BLaER1 (cell line): ENCODE measurements around the gene C7orf33.
"Not testable (repeated sequence)": the region's sequence is repeated elsewhere in the genome, so short reads cannot be mapped to it uniquely, and the experiment has no call there.

ENCODE experiments used
- H3K27ac ChIP-seq: shearing (Covaris generic); formaldehyde crosslinking; 2 replicates; pipeline ENCODE4 v1.8.1; 2022
- H3K27me3 ChIP-seq: shearing (Covaris generic); formaldehyde crosslinking; 2 replicates; pipeline ENCODE4 v1.8.1; 2022
- H3K36me3 ChIP-seq: shearing (Covaris generic); formaldehyde crosslinking; 2 replicates; pipeline ENCODE4 v1.8.1; 2022
- H3K4me1 ChIP-seq: shearing (Covaris generic); formaldehyde crosslinking; 2 replicates; pipeline ENCODE4 v1.8.1; 2022
- H3K4me2 ChIP-seq: shearing (Covaris generic); formaldehyde crosslinking; 2 replicates; pipeline ENCODE4 v1.8.1; 2022
- H3K4me3 ChIP-seq: shearing (Covaris generic); formaldehyde crosslinking; 2 replicates; pipeline ENCODE4 v1.8.1; 2022
- H3K9ac ChIP-seq: shearing (Covaris generic); formaldehyde crosslinking; 2 replicates; pipeline ENCODE4 v1.8.1; 2022
- H3K9me3 ChIP-seq: shearing (Covaris generic); formaldehyde crosslinking; 2 replicates; pipeline ENCODE4 v1.8.1; 2022
- H4K20me1 ChIP-seq: shearing (Covaris generic); formaldehyde crosslinking; 2 replicates; pipeline ENCODE4 v1.8.1; 2022
- Cebpa-rat ChIP-seq: shearing (Covaris generic); IDR thresholded peaks from 2 replicates; pipeline ENCODE4 v1.8.1; 2022

The C7orf33 gene

DNA sequence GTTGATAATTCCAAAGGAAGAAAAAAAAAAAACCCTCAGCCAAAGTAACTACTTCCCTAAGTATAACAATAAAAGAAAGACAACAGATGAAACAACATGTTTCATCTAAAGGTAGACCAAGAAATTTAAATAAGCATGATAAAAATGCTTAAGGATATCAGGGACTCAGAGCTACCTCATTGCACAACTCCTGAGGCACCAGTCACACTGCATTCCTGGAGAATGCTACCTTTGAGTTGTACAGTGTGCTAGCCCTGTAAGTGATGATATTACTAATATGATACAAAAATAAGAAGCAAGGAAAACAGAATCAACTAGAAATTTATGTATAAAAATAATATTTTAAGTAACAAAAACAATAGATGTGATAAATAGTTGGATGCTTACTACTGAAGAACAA is 29.5 kb upstream of the C7orf33 start:
- Histone ChIP-seq H3K4me3 (no peak overlapping the region), H3K4me1 (peaks cover 20% of the 10 kb centered on the region), H3K9me3 (peaks cover 17% of the 10 kb centered on the region), H3K4me2 (no peak overlapping the region), H3K27ac (no peak overlapping the region), H3K9ac (no peak overlapping the region), H3K27me3 (no peaks in the 10 kb centered on the region), H4K20me1 (no peaks in the 10 kb centered on the region), H3K36me3 (no peaks in the 10 kb centered on the region)
- TF ChIP-seq Cebpa-rat: no peak

DNA sequence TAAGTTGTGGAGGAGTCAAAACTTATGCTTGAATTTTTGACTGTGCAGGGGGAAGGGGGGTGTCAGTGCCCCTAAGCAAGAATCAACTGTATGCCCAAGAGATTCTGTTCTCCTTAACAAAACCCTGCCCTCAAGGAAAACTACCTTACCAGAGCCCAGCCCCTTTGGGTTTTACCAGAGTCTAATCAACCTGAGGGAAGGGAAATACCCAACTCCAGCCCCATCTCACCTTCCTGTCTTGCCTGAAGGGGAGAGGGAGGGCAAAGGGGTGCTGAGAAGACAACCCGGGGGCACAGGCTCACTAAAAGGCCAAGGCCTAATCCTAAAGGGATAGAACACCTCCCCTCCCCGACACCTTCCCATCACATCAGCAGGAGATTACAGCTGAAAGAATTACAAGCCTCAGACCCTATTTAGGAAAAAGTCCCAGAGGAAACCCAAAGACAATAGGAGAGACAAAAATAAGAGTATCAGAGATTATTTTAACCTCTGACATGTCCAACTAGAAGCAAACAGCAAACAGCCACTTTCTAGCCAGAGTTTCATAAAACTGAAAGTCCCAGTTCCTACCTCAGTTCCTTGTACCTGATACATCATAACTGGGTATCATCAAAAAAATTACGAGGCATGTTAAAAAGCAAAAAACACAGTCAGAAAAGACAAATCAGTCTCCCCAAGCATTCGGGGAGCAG is 26.8 kb upstream of the C7orf33 start:
- TF ChIP-seq Cebpa-rat: no peak
- Histone ChIP-seq H3K9ac (no peak overlapping the region), H3K27me3 (no peaks in the 10 kb centered on the region), H3K27ac (0 out of 2 replicates have a peak overlapping the region, but pooled peaks have one; percentile 44), H3K4me2 (peak overlapping the region; percentile 55), H3K4me1 (peaks cover 20% of the 10 kb centered on the region), H3K36me3 (no peaks in the 10 kb centered on the region), H3K4me3 (no peak overlapping the region), H4K20me1 (no peaks in the 10 kb centered on the region), H3K9me3 (peaks cover 17% of the 10 kb centered on the region)

- H3K4me1 ChIP-seq: peaks cover 20% of the 10 kb centered on the region
- H3K27me3 ChIP-seq, H4K20me1 ChIP-seq, H3K36me3 ChIP-seq, H3K4me3 ChIP-seq, H3K9ac ChIP-seq: not testable (repeated sequence)
- peak overlapping the region; percentile 55 for H3K4me2 ChIP-seq
- 0 out of 2 replicates have a peak overlapping the region, but pooled peaks have one; percentile 44 for H3K27ac ChIP-seq
- H3K9me3 ChIP-seq: peaks cover 17% of the 10 kb centered on the region
Measured at GRCh38 chr7:148564275-148564951, 26.2 kb upstream of the C7orf33 start.

DNA sequence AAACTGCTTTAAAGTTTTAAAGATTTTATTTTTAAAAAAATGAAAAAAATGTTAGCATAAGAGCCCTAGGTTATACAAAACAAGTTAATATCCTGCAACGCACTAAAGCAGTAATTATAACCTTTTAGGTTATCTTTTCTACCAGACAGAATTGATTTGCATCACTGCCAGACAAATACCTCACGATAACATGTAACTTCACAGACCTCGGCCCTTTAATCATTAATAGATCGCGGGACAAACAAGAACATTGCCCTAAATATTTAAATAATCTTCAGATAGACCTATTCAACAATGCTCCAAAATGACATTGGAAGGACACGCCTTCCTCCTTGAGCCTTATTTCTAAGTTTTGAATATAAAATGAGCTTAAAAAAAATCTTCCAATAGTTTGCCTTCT is 23.8 kb upstream of the C7orf33 start:
- Histone ChIP-seq H3K27me3 (no peaks in the 10 kb centered on the region), H3K36me3 (no peaks in the 10 kb centered on the region), H3K4me2 (no peak overlapping the region), H3K27ac (no peak overlapping the region), H3K4me1 (peaks cover 20% of the 10 kb centered on the region), H3K9me3 (peaks cover 12% of the 10 kb centered on the region), H3K4me3 (no peak overlapping the region), H3K9ac (no peak overlapping the region), H4K20me1 (no peaks in the 10 kb centered on the region)
- TF ChIP-seq Cebpa-rat: no peak

DNA sequence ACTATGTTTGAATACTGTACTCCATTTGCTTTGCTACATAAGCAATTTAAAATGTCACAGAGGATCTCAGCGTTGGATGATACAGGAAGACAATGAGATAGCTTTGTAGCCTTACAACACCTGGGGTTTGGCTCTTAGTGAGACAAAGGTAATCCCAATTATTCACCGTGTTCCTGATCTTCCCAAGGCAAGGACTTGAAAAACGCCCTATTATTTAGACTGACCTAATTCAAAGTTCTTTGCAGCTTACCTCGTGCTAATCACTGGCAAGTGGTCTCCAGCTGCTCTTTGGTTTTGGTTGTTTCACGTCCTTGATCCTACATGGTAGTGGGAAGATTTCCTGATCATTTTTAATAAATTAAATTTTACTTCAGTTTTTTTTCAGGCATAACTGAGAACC is 23.0 kb upstream of the C7orf33 start:
- Histone ChIP-seq H3K36me3 (no peaks in the 10 kb centered on the region), H3K9me3 (peaks cover 12% of the 10 kb centered on the region), H3K27me3 (no peaks in the 10 kb centered on the region), H3K27ac (no peak overlapping the region), H3K4me2 (no peak overlapping the region), H3K4me1 (peaks cover 20% of the 10 kb centered on the region), H4K20me1 (no peaks in the 10 kb centered on the region), H3K4me3 (no peak overlapping the region), H3K9ac (no peak overlapping the region)
- TF ChIP-seq Cebpa-rat: no peak

GRCh38 chr7:148570510-148570909 is 20.1 kb upstream of the C7orf33 start:
- no peak overlapping the region for H3K4me3 ChIP-seq
- H3K27ac ChIP-seq: no peak overlapping the region
- H3K4me1 ChIP-seq: peaks cover 1% of the 10 kb centered on the region; the same call in 1 of the 2 replicates
- no peaks in the 10 kb centered on the region for H3K36me3 ChIP-seq
- no peak overlapping the region for H3K4me2 ChIP-seq
- H3K9ac ChIP-seq: no peak overlapping the region
- TF ChIP-seq Cebpa-rat: no peak
- no peaks in the 10 kb centered on the region for H3K27me3 ChIP-seq
- H4K20me1 ChIP-seq: no peaks in the 10 kb centered on the region
- H3K9me3 ChIP-seq: no peaks in the 10 kb centered on the region

DNA sequence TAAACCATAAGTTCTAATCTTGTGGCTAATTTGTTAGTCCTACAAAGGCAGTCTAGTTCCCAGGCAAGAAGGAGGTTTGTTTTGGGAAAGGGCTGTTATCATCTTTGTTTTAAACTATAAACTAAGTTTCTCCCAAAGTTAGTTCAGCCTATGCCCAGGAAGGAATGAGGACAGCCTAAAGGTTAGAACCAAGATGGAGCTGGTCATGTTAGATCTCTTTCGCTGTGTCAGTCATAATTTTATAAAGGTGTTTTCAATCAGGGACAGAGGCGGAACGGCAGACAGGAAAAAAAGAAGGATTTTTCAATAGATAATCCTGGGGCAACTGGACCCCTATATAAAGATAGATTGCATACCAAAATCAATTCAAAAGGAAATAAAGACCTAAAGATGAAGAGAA is 19.6 kb upstream of the C7orf33 start:
- not testable (repeated sequence) for H3K27ac ChIP-seq, H3K4me2 ChIP-seq, H3K36me3 ChIP-seq, H3K4me3 ChIP-seq, H3K4me1 ChIP-seq, H3K27me3 ChIP-seq, H3K9me3 ChIP-seq, H3K9ac ChIP-seq, H4K20me1 ChIP-seq

DNA sequence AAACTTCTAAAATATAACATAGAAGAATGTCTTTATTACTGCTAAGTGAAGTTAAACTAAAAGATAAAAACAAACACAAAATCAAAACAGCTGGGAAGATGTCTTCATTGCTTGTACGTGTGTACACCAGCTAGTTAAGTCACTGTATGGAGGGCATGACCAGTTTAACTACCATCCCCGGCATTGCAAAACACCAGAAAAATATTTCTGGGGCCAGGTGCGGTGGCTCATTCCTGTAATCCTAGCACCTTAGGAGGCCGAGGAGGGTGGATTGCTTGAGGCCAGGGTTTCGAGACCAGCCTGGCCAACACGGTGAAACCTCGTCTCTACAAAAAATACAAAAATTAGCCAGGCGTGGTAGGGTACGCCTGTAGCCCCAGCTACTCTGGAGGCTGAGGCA is 19.2 kb upstream of the C7orf33 start:
- Histone ChIP-seq H3K4me2 (no peak overlapping the region), H3K4me3 (no peak overlapping the region), H4K20me1 (no peaks in the 10 kb centered on the region), H3K9ac (no peak overlapping the region), H3K9me3 (no peaks in the 10 kb centered on the region), H3K36me3 (no peaks in the 10 kb centered on the region), H3K4me1 (no peaks in the 10 kb centered on the region), H3K27ac (no peak overlapping the region), H3K27me3 (no peaks in the 10 kb centered on the region)
- TF ChIP-seq Cebpa-rat: no peak

- H3K27ac ChIP-seq: no peak overlapping the region
- H3K9me3 ChIP-seq: no peaks in the 10 kb centered on the region
- H3K4me3 ChIP-seq: no peak overlapping the region
- no peaks in the 10 kb centered on the region for H3K36me3 ChIP-seq
- no peaks in the 10 kb centered on the region for H3K27me3 ChIP-seq
- no peak for TF ChIP-seq Cebpa-rat
- no peaks in the 10 kb centered on the region for H4K20me1 ChIP-seq
- H3K4me2 ChIP-seq: no peak overlapping the region
- no peaks in the 10 kb centered on the region for H3K4me1 ChIP-seq
- H3K9ac ChIP-seq: no peak overlapping the region
Measured at GRCh38 chr7:148572067-148572522, 18.5 kb upstream of the C7orf33 start.

GRCh38 chr7:148573581-148573980 is 17.0 kb upstream of the C7orf33 start:
- H3K9ac ChIP-seq, H3K27me3 ChIP-seq, H4K20me1 ChIP-seq, H3K9me3 ChIP-seq, H3K4me1 ChIP-seq, H3K27ac ChIP-seq, H3K4me2 ChIP-seq, H3K36me3 ChIP-seq, H3K4me3 ChIP-seq: not testable (repeated sequence)
